Heart left ventricle (tissue), 16 donors: ENCODE measurements around the gene ABHD17B. TPM values are rescaled to one million over a fixed set of nuclear protein-coding genes. Genes with fewer than 3 reads are reported as not detected.

Experiments
- ATAC-seq, 4 donors: fragments of 200-7000 bp; cut with Tn5 transposase; one replicate each; pipeline ENCODE4 v1.9.1; 2020 to 2022; ENCODE audit warnings: moderate library complexity in 4 of 4, mild to moderate bottlenecking in 3 of 4, moderate number of reproducible peaks in 1 of 4
- DNase-seq, 5 donors: peaks; one replicate each; pipeline ENCODE4 v3.0.0-alpha.2; 2020
- H3K27ac ChIP-seq, 12 donors: fragments of 200-600 bp; sonication (generic) in 4 of 12; one replicate each; pipeline versions ENCODE4 v1.5.0 to v1.8.0; 2016 to 2022; ENCODE audit warnings: mild to moderate bottlenecking in 2 of 12
- H3K27me3 ChIP-seq, 9 donors: fragments of 200-600 bp; sonication (generic) in 2 of 9; one replicate each; pipeline versions ENCODE4 v1.5.1 to v1.8.0; 2016 to 2022; ENCODE audit warnings: mild to moderate bottlenecking in 3 of 9
- H3K36me3 ChIP-seq, 9 donors: fragments of 200-600 bp; sonication (generic) in 2 of 9; one replicate each; pipeline versions ENCODE4 v1.5.0 to v1.8.0; 2018 to 2022; ENCODE audit warnings: mild to moderate bottlenecking in 2 of 9
- H3K4me1 ChIP-seq, 12 donors: fragments of 200-600 bp; sonication (generic) in 4 of 12; one replicate each; pipeline versions ENCODE4 v1.5.0 to v1.8.0; 2016 to 2022; ENCODE audit warnings: mild to moderate bottlenecking in 3 of 12
- H3K4me3 ChIP-seq, 12 donors: fragments of 200-600 bp; sonication (generic) in 4 of 12; one replicate each; pipeline versions ENCODE4 v1.5.0 to v1.8.0; 2017 to 2022; ENCODE audit warnings: mild to moderate bottlenecking in 9 of 12, moderate library complexity in 4 of 12
- H3K9me3 ChIP-seq, 12 donors: fragments of 200-600 bp; sonication (generic) in 4 of 12; one replicate each; pipeline versions ENCODE4 v1.5.0 to v1.8.0; 2016 to 2022; ENCODE audit warnings: mild to moderate bottlenecking in 1 of 12
- POLR2A ChIP-seq, 2 donors: fragments of 450-650 bp; IDR thresholded peaks; one replicate each; pipeline ENCODE4 v1.6.1; 2017; ENCODE audit warnings: antibody characterized with exemption in 2 of 2, mild to moderate bottlenecking in 2 of 2, moderate library complexity in 2 of 2
- WGBS, 4 donors: extraction: QIAGEN DNeasy Blood & Tissue Kit in 2 of 4; methylation state at CpG; one replicate each; pipeline versions ENCODE4 v1.1.5 to v1.1.7; 2013 to 2018; 5-methylcytosine and 5-hydroxymethylcytosine counted together
- intact Hi-C, 10 donors: fragments of 100-400 bp; cut with DNase I; formaldehyde crosslinking; loops; one replicate each; pipeline versions ENCODE4 v1.11.1 to v1.14.2; 2022
- polyA plus RNA-seq, 2 donors: library from polyadenylated mRNA; stranded (reverse); fragments of 200-250 nt; gene quantifications; one replicate each; pipeline ENCODE4 v1.2.3, GENCODE V29; 2013
- total RNA-seq, 9 donors: library from RNA; depleted of rRNA in 2 of 9; stranded (reverse); fragments of >200 nt in 2 of 9; fragmentation: NEBNext Ultra II Directional in 3 of 9; extraction: Animal tissue kit (Norgen Biotek cat#: 25700) in 3 of 9; gene quantifications; one replicate each; pipeline versions ENCODE4 v1.1.0 to v1.2.4, GENCODE V29; 2016 to 2023
- TF ChIP-seq, protein P1 (sequence below), 12 donors: fragments of 200-600 bp; sonication (generic) in 4 of 12; IDR thresholded peaks; one replicate each; pipeline versions ENCODE4 v1.5.0 to v1.8.0; 2018 to 2022; ENCODE audit warnings: antibody characterized with exemption in 12 of 12, mild to moderate bottlenecking in 5 of 12
- donor health status: ischemic (EF 13 %, LVEDD 7.1; RV severe dilation, severe dysfunction).
- donor health status: healthy with polysubstance abuse.
- donor health status: DM: no; HTN: yes; CAD: no.
- donor health status: DM: no; HTN: no; CAD: no.
- donor health status: ischemic (EF 25% LVEDD 6.9; RV normal size, moderate dysfunction).
- donor health status: ischemic (EF 25% LVEDD 5.7; RV mildly dilated, moderate dysfunction).
- donor health status: healthy.
- donor health status: DM: yes; HTN: yes; CAD: no.
- donor health status: ischemic (EF 35%, LVEDD 5.7; RV mildly dilated, moderate dysfunction).
- donor health status: nonischemic (EF 11% LVEDD 7.7; RV severe dilation, severe dysfunction).
- donor health status: DM: yes; HTN: yes; CAD: no.
- donor health status: PGD.
- donor health status: ischemic (EF 29% LVEDD 5.4; RV normal size, mild dysfunction).
- donor health status: nonischemic (EF 23%, LVEDD 6.1; RV moderate dilation, normal function).

ABHD17B gene
- total and polyA plus RNA-seq, 11 donors: 2.7 to 15.9 (median 10.8) TPM

GRCh38 chr9:71941998-71942567 is 31.1 kb upstream of the ABHD17B start:
- Histone ChIP-seq H3K9me3 (no peaks in the 10 kb centered on the region), H3K4me1 (peaks cover 0 to 32% (median 13%) of the 10 kb centered on the region in 12 donors), H3K27me3 (no peaks in the 10 kb centered on the region), H3K36me3 (peaks cover 0 to 1% (median 0%) of the 10 kb centered on the region in 9 donors), H3K4me3 (no peak overlapping the region), H3K27ac (no peak overlapping the region)
- no peak for DNase-seq
- no peak for ATAC-seq
- WGBS, 4 donors: 65 to 79% (median 68%) methylated on average over 2 of the region's 2 CpGs
- TF ChIP-seq, protein P1, sequence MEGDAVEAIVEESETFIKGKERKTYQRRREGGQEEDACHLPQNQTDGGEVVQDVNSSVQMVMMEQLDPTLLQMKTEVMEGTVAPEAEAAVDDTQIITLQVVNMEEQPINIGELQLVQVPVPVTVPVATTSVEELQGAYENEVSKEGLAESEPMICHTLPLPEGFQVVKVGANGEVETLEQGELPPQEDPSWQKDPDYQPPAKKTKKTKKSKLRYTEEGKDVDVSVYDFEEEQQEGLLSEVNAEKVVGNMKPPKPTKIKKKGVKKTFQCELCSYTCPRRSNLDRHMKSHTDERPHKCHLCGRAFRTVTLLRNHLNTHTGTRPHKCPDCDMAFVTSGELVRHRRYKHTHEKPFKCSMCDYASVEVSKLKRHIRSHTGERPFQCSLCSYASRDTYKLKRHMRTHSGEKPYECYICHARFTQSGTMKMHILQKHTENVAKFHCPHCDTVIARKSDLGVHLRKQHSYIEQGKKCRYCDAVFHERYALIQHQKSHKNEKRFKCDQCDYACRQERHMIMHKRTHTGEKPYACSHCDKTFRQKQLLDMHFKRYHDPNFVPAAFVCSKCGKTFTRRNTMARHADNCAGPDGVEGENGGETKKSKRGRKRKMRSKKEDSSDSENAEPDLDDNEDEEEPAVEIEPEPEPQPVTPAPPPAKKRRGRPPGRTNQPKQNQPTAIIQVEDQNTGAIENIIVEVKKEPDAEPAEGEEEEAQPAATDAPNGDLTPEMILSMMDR (IDR thresholded peaks at IDR 0.05): no peak
- no peak for TF ChIP-seq POLR2A (IDR thresholded peaks at IDR 0.05)
- intact Hi-C loops: no loop called here

- DNase-seq (no peak), ATAC-seq (no peak)
- TF ChIP-seq POLR2A (IDR thresholded peaks at IDR 0.05): no peak
- TF ChIP-seq, protein P1 (IDR thresholded peaks at IDR 0.05): no peak
- no peaks in the 10 kb centered on the region for H3K36me3 ChIP-seq
- H3K4me1 ChIP-seq: peaks cover 0 to 34% (median 13%) of the 10 kb centered on the region in 12 donors
- WGBS, 4 donors: 72 to 80% (median 77%) methylated on average over 2 of the region's 2 CpGs
- intact Hi-C loops: no loop called here
- no peak overlapping the region for H3K27ac ChIP-seq
- H3K27me3 ChIP-seq: no peaks in the 10 kb centered on the region
- no peaks in the 10 kb centered on the region for H3K9me3 ChIP-seq
- no peak overlapping the region for H3K4me3 ChIP-seq
These were observed 30.1 kb upstream of the ABHD17B start for GRCh38 chr9:71941060-71941568.

DNA sequence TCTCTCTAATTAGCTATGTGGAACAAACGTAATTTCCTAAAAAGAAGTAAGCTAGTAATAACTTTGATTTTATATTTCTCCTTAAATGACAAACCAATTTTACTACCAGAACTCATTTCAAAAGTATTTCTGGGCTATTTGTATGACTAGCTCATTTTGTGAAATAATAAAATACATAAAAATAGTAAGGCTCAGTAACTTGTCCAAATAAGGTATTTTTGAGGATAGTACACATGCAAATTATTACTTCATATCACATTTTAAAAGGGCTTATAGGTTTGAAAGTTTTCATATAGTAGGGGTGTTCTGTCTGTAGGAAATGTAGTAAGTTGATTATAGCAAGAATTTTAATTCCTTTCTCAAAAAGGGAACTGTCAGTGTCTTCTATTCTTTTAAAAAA is 26.9 kb upstream of the ABHD17B start:
- Histone ChIP-seq H3K36me3 (no peaks in the 10 kb centered on the region), H3K4me3 (no peak overlapping the region), H3K27ac (no peak overlapping the region), H3K9me3 (no peaks in the 10 kb centered on the region), H3K4me1 (peaks cover 0 to 20% (median 1%) of the 10 kb centered on the region in 12 donors), H3K27me3 (no peaks in the 10 kb centered on the region)
- no peak for TF ChIP-seq POLR2A (IDR thresholded peaks at IDR 0.05)
- TF ChIP-seq, protein P1 (IDR thresholded peaks at IDR 0.05): no peak
- 86 to 90% (median 88%) methylated on average over 1 of the region's 1 CpG for WGBS, 4 donors
- ATAC-seq (no peak), DNase-seq (no peak)
- intact Hi-C loops: no loop called here

GRCh38 chr9:71937070-71937625 is 26.2 kb upstream of the ABHD17B start:
- H3K27me3 ChIP-seq: no peaks in the 10 kb centered on the region
- intact Hi-C loops: no loop called here
- H3K9me3 ChIP-seq: no peaks in the 10 kb centered on the region
- H3K4me1 ChIP-seq: peaks cover 0 to 13% (median 1%) of the 10 kb centered on the region in 12 donors
- DNase-seq: no peak
- WGBS, 4 donors: 79 to 90% (median 89%) methylated on average over 4 of the region's 4 CpGs
- H3K36me3 ChIP-seq: no peaks in the 10 kb centered on the region
- H3K4me3 ChIP-seq: no peak overlapping the region
- no peak overlapping the region for H3K27ac ChIP-seq
- no peak for ATAC-seq
- TF ChIP-seq, protein P1 (IDR thresholded peaks at IDR 0.05): no peak
- no peak for TF ChIP-seq POLR2A (IDR thresholded peaks at IDR 0.05)
